ENCODE results near the gene CFD. TPM values are rescaled to one million over a fixed set of nuclear protein-coding genes. Genes with fewer than 3 reads are reported as not detected.

CFD gene
- total RNA-seq, 2 donors from 2014 or later, result 134 to 825 TPM

DNA sequence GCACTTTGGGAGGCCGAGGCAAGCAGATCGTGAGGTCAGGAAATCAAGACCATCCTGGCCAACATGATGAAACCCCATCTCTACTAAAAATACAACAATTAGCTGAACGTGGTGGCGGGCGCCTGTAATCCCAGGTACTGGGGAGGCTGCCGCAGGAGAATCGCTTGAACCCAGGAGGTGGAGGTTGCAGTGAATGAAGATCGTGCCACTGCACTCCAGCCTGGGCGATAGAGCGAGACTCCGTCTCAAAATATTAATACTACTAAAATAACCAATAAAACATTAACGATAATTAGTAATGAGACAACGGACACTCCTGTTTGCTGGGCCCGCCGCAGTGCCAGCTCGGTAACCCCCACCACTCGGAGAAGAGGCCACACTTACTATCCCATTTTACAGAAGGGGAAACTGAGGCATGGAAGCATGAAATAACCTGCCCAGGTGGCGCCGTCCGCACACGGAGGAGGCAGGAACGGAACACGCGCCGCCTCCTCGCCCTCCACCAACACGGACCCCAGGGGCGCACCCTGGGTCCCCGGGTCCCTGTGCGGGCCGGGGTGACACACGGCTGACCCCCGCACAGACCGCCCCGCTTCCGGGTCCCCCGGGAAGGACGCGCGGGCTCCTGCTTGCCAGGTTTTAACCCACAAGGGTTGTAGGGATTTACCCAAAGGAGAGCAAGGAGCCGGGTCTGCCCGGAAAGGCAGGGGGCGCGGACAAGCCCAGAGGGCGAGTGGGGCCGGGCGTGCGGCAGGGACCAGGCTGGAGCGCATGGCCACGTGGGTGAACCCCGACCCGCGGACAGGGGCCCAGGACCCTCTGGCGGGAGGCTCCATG lies 52.0 kb downstream of the CFD start:
- H3K27ac ChIP-seq, result peak overlapping the region in 1 of 4 donors; percentile 26
- DNase-seq, result no peak

DNA sequence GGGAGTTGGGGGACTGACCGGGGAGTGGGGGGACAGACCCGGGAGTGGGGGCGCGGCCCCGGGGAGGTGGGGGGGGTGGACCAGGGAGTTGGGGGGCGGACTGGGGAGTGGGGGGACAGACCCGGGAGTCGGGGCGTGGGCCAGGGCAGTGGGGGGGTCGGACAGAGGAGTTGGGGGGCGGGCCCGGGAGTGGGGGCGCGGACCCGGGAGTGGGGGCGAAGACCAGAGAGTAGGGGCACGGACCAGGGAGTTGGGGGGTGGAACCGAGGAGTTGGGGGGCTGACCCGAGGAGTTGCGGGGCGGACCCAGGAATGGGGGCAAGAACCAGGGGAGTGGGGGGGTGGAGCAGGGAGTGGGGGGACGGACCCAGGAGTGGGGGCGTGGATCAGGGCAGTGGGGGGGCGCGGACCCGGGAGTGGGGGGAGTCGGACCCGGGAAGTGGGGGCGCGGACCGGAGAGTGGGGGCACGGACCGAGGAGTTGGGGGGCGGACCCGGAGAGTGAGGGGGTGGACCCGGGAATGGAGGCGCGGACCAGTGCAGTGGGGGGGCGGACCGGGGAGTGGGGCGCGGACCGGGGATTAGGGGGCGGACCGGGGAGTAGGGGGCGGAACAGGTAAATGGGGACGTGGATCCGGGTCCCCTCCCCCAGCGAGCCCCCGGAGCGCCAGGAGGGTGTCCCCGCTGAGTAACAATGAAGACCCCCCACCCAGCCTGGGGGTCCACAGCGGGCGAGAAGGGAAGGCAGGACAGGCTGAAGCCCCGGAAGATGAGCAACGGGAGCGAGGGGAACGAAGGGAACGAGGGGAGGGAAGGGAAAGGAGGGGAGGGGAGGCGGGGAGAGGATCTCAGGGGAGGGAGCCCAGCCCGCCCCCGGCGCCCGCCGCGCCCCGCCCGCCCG lies 53.0 kb downstream of the CFD start:
- no peaks in the 10 kb centered on the region for H3K36me3 ChIP-seq (replicated peaks in 1 of 2; ENCODE audit: insufficient read depth in 1 of 2, low read depth in 2 of 2)
- peak overlapping the region; percentile 86 to 94 (median 90) for H3K27ac ChIP-seq
- ATAC-seq (peak; percentile 33), DNase-seq (no peak)
- TF ChIP-seq, protein P1, sequence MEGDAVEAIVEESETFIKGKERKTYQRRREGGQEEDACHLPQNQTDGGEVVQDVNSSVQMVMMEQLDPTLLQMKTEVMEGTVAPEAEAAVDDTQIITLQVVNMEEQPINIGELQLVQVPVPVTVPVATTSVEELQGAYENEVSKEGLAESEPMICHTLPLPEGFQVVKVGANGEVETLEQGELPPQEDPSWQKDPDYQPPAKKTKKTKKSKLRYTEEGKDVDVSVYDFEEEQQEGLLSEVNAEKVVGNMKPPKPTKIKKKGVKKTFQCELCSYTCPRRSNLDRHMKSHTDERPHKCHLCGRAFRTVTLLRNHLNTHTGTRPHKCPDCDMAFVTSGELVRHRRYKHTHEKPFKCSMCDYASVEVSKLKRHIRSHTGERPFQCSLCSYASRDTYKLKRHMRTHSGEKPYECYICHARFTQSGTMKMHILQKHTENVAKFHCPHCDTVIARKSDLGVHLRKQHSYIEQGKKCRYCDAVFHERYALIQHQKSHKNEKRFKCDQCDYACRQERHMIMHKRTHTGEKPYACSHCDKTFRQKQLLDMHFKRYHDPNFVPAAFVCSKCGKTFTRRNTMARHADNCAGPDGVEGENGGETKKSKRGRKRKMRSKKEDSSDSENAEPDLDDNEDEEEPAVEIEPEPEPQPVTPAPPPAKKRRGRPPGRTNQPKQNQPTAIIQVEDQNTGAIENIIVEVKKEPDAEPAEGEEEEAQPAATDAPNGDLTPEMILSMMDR (IDR thresholded peaks at IDR 0.05), result no peak
- no peak for TF ChIP-seq POLR2A (IDR thresholded peaks at IDR 0.05)
- H3K27me3 ChIP-seq, result peaks cover 0 to 2% of the 10 kb centered on the region in 2 donors
- peaks cover 29% of the 10 kb centered on the region for H3K4me1 ChIP-seq
- peak overlapping the region in 1 of 2 donors; percentile 62 for H3K4me3 ChIP-seq
- intact Hi-C loops (cut with DNase I), result no loop called here
- no peaks in the 10 kb centered on the region for H3K9me3 ChIP-seq
- WGBS, 2 donors, result 2 to 14% methylated on average over 33 to 48 of the region's 69 CpGs

More for the DNA sequence above, 52.0 kb downstream of the CFD start:
- Histone ChIP-seq H3K36me3 (replicated peaks in 1 of 2; ENCODE audit: insufficient read depth in 1 of 2, low read depth in 2 of 2) (no peaks in the 10 kb centered on the region), H3K4me3 (no peak overlapping the region), H3K27me3 (no peaks in the 10 kb centered on the region), H3K4me1 (peaks cover 22% of the 10 kb centered on the region), H3K9me3 (no peaks in the 10 kb centered on the region)
- ATAC-seq, result no peak
- intact Hi-C loops (cut with DNase I), result no loop called here
- WGBS, 2 donors, result 93 to 95% methylated on average over 31 to 44 of the region's 54 CpGs
- no peak for TF ChIP-seq POLR2A (IDR thresholded peaks at IDR 0.05)
- TF ChIP-seq, protein P1 (IDR thresholded peaks at IDR 0.05), result no peak

MicroRNA genes within 50 kb of the gene (microRNA counts, 767-probe panel; counts per million panel counts)
- microRNA hsa-miR-3187-3p, result 0 to 736 counts per million in 2 donors

Small RNA genes within 50 kb of the gene (microRNA-seq; reads per million reads assigned to microRNA genes)
- 0.93 to 1.3 reads per million in 2 donors for gene MIR3187 (ENCODE audit: borderline number of aligned reads in 2 of 2, borderline replicate concordance in 2 of 2)

Small RNA genes within 50 kb of the gene (small RNA-seq; reads per million reads assigned to genes)
- gene MIR3187, result not detected
- not detected for gene RNU6-9

Other genes starting within 250 kb of the CFD start
- 10 to 100 TPM; 25.4 to 46.1 TPM for gene POLRMT, start 226.1 kb upstream of the CFD start, total RNA-seq
- gene FGF22, start 219.8 kb upstream of the CFD start, total RNA-seq, result not detected
- 10 to 100 TPM; 23.3 to 45.8 TPM for gene RNF126, start 196.4 kb upstream of the CFD start, total RNA-seq
- gene FSTL3, start 183.3 kb upstream of the CFD start, total RNA-seq, result 100 to 1,000 TPM in 1 of 2 donors, 10 to 100 TPM in 1; 72.4 to 236 TPM
- not detected for gene PRSS57, start 164.2 kb upstream of the CFD start, total RNA-seq
- gene PALM, start 150.7 kb upstream of the CFD start, total RNA-seq, result 10 to 100 TPM; 14.8 to 32.6 TPM
- gene MISP, start 108.6 kb upstream of the CFD start, total RNA-seq, result 1 to 10 TPM in 1 of 2 donors, under 1 TPM in 1; 0.99 to 3.4 TPM
- 100 to 1,000 TPM in 1 of 2 donors, 10 to 100 TPM in 1; 78.9 to 100 TPM for gene PTBP1, start 62.2 kb upstream of the CFD start, total RNA-seq
- not detected for gene PLPPR3, start 37.7 kb upstream of the CFD start, total RNA-seq
- gene AZU1, start 31.8 kb upstream of the CFD start, total RNA-seq, result under 1 TPM in 1 of 2 donors, not detected in 1; 0.26 TPM
- gene PRTN3, start 18.7 kb upstream of the CFD start, total RNA-seq, result under 1 TPM in 1 of 2 donors, not detected in 1; 0.99 TPM
- gene ELANE, start 7.4 kb upstream of the CFD start, total RNA-seq, result not detected
- 10 to 100 TPM; 35.0 to 49.8 TPM for gene MED16, start 33.5 kb downstream of the CFD start, total RNA-seq
- not detected for gene RNU6-9, start 33.8 kb downstream of the CFD start, total RNA-seq
- gene R3HDM4, start 53.6 kb downstream of the CFD start, total RNA-seq, result 10 to 100 TPM; 11.2 to 34.0 TPM
- 1 to 10 TPM in 1 of 2 donors, not detected in 1; 3.3 TPM for gene KISS1R, start 57.7 kb downstream of the CFD start, total RNA-seq
- 1 to 10 TPM; 3.1 to 5.9 TPM for gene ARID3A, start 66.4 kb downstream of the CFD start, total RNA-seq
- 10 to 100 TPM; 15.3 to 53.1 TPM for gene WDR18, start 124.7 kb downstream of the CFD start, total RNA-seq
- gene GRIN3B, start 140.8 kb downstream of the CFD start, total RNA-seq, result under 1 TPM in 1 of 2 donors, not detected in 1; 0.26 TPM
- gene TMEM259, start 161.5 kb downstream of the CFD start, total RNA-seq, result 100 to 1,000 TPM; 142 to 306 TPM
- not detected for gene RNU6-2, start 161.9 kb downstream of the CFD start, total RNA-seq
- gene CNN2, start 166.9 kb downstream of the CFD start, total RNA-seq, result 10 to 100 TPM; 30.7 to 42.5 TPM
- 10 to 100 TPM; 33.7 to 87.3 TPM for gene ABCA7, start 180.4 kb downstream of the CFD start, total RNA-seq
- gene ARHGAP45, start 207.5 kb downstream of the CFD start, total RNA-seq, result 10 to 100 TPM; 13.2 to 23.4 TPM
- 10 to 100 TPM; 24.9 to 78.1 TPM for gene POLR2E, start 235.7 kb downstream of the CFD start, total RNA-seq
- gene GPX4, start 244.3 kb downstream of the CFD start, total RNA-seq, result 100 to 1,000 TPM; 152 to 157 TPM

Data from body of pancreas (tissue), 4 donors.